HT1080 (cell line): ENCODE measurements around the gene LDLRAD4. TPM values are rescaled to one million over a fixed set of nuclear protein-coding genes. Genes with fewer than 3 reads are reported as not detected.

ENCODE experiments used
- DNase-seq: peaks from one replicate; pipeline ENCODE4 v3.0.0-alpha.2; 2015; ENCODE audit warnings: low read depth
- total RNA-seq: library from RNA; depleted of rRNA; stranded (reverse); fragments of >200 nt; shearing (Covaris generic); gene quantifications from 2 replicates; pipeline ENCODE4 v1.2.3, GENCODE V29; 2014

The LDLRAD4 gene
- total RNA-seq, 1 experiment from 2014 or later = not detected

DNA sequence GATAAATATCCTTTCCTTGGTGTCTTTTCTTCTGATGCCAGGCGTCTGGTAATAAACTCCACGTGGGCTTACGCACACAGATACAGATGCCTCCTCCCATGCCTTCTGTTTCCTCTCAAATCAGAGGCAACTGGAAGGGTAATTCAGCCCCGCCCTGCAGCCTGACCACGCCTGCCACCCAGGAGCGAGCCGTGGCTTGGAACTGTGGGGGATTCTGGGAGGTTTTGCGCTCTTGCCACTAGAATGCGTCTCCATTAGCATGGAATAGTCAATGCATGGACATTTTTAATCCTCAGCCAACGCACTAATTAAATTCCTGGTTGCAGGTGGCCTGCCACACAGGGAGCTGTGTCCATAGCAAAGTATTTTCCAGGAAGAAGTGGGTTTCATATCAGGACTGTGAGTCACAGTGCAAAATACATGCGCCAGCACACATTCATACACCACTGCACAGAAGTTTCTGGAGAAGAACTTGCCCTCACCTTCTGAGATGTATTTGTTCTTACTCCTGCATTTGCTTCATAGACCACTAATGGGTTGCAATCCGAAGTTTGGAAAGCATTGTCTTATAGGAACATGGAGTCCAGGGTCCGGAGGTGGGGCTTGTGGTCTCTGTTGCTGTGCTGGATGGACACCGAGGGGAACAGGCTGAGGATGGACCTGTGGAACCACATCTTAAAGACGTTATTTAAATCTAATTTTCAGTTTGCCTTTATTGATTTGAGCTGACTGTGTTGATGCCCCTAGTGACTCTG lies 151.4 kb downstream of the LDLRAD4 start:
- peak; percentile 19 for DNase-seq

DNA sequence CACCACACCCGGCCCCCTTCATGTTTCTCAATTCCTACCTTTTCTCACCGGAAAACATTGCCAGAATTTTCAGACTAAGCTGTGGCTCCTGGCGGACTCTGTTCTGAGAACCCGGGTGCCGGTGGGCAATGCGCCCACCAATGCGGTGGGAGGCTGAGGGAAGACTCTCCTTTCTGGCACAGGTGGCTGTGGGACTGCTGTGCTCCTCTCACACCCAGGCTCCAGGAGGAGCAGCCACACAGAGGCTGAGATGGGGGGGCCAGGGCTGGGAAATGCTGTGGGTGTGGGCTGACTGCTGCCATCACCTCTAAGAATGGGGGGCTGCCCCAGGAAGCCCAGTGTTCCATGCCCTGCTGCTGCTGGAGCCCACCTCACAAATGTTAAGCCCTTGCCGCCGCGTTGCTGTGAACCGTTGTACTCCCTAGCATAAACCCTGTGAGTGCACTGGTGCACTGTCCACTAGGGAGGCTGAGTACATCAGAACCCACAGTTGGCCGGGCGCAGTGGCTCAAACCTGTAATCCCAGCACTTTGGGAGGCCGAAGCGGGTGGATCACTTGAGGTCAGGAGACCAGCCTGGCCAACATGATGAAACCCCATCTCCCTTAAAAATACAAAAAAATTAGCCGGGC lies 152.6 kb downstream of the LDLRAD4 start:
- DNase-seq = no peak

GRCh38 chr18:13371689-13372418 lies 153.3 kb downstream of the LDLRAD4 start:
- DNase-seq = no peak

DNA sequence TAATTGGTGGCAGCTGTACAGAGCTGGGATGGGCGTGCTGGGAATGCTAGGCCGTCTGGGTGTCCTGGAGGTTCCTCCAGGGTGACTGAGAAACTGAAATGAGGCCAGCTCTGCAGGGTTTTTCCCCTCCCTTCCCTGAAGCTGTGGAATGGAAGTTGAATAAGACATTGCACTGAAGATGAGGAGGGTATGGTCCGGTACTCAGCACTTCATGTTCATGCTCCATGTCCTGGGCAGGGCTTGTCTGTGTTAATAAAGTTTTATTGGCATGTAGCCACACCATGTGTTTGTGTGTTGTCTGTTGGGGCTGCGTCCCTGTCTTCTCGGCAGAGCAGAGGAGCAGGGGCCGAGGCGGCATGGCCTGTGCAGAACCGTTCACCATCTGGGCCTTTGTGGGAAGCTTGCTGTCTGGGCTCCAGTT lies 154.0 kb downstream of the LDLRAD4 start:
- DNase-seq = no peak

GRCh38 chr18:13374096-13374467 lies 155.5 kb downstream of the LDLRAD4 start:
- no peak for DNase-seq

- DNase-seq = no peak
Observed at GRCh38 chr18:13374468-13375301, 156.1 kb downstream of the LDLRAD4 start.

GRCh38 chr18:13375302-13376255 lies 157.0 kb downstream of the LDLRAD4 start:
- DNase-seq = peak; percentile 89

DNA sequence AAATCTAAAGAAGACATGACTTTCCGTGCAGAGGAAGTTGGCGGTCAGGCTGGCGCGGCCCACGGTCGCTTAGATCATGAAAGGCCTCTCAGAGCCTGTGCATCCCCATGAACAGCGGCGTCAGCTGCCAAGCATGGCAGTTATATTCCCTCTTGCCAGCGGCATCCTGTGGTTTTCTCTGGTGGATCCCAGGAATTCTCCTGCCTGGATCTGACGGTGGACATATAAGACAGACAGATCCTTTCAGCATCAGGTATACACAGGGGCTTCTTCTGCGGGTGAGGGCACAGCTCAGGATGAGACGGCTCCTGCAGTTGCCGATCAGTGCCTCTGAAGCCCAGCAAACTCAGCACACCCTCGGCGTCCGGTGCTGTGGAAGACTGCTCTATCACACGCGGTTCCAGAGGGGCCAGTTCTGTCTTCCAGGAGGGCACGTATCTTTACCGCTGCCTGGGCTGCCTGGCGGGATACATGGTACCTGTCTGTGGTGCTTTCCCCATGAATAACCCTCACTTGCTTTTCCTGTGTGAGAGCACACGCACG lies 157.8 kb downstream of the LDLRAD4 start:
- no peak for DNase-seq

DNA sequence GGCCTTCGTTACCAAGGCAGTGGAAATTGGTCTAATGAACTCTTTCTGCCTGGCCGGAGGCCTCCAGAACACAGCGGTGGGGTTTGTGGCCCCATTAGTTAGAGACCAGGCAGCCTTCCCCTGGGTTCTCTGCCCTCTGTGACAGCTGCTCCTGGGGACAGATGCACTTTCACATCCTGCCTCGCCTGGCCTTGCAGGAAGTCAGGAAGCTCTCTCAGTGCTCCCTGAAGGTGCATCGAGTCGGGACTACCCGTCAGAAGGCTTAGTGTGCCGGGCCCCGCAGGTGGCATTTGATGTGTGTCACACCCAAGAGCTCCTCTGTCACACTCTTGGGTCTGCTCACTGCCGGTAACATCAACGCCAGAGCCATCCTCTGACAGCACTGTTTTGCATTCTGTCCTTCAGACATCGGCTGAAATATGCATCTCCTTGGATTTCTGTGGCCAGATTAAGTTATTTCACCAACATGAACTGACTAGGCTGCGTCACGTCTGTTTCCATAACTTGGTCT lies 158.3 kb downstream of the LDLRAD4 start:
- DNase-seq = no peak

DNA sequence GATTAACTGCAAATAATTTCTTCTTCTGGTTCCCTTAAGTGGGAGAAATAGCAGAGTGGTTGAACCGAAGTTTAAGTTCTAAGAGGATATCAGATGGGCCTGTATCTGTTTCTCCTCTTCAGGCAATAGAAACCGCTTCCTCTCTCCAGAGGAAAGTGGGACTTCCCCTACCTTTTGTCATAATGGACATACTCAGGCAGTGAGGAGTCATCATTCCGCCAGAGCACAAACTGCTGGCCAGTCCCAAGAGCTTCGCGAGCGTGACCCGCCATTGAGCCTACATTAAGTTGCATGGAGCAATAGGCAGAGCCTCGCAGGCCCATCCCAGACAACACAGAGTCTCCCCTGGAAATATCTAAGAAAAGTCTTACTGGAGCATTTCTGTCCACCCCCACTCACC lies 158.9 kb downstream of the LDLRAD4 start:
- peak; percentile 15 for DNase-seq

DNA sequence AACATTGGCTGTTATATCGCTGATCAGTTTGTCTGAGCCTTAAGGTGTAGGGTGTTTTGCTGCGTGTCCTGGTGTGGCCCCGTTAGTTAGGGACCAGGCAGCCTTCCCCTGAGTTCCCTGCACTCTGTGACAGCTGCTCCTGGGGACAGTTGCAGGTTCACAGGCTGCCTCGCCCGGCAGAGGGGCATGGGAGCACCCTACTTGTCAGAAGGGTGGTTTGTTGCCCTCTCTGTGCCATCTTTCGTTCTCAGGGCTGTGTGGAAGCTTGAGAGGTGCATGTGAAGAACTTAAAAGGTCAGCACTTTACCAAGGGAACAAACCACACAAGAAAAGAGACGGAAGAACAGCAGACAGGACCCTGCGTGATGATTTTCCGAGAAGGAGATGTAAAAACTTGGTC lies 159.6 kb downstream of the LDLRAD4 start:
- no peak for DNase-seq

DNA sequence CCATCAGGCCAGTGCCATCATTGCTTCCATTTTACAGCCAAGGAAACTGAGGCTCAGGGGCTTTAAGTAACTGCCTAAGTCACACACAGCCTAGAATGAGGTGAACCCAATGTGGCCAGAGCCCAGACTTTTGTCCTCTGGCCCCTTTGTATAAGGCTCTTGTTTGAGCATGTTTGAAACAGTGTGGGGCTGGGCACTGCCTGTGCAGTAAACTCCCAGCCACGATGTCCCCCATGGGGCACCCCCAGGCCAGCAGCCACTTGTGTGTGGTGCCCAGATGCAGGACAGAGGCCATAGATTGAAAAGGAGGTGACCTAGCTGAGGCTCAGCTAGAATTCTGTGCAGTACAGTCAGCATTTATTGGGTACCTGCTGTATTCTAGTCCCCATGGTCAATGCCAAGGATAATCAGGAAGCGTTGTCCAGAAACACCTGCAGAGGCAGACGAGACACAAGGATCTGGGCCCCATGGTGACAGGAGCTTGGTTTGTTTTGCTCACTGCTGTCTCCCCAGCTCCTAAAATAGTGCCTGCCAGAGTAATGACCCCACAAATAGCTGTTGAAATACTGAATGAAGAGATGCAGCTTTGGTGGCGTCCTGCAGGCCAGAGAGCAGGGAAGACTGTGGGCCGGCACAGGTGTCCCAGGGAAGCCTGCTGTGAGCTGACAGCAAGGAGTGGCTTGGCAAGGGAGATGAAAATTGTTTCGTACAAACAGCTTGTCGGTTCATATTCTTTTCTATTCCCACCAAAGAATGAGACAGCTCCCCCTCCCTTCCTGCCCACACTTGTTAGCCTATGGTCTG lies 160.7 kb downstream of the LDLRAD4 start:
- DNase-seq = no peak

GRCh38 chr18:13379930-13380690 lies 161.6 kb downstream of the LDLRAD4 start:
- no peak for DNase-seq

GRCh38 chr18:13380691-13381070 lies 162.1 kb downstream of the LDLRAD4 start:
- no peak for DNase-seq

- no peak for DNase-seq
Observed at GRCh38 chr18:13381331-13381730, 162.8 kb downstream of the LDLRAD4 start.

DNA sequence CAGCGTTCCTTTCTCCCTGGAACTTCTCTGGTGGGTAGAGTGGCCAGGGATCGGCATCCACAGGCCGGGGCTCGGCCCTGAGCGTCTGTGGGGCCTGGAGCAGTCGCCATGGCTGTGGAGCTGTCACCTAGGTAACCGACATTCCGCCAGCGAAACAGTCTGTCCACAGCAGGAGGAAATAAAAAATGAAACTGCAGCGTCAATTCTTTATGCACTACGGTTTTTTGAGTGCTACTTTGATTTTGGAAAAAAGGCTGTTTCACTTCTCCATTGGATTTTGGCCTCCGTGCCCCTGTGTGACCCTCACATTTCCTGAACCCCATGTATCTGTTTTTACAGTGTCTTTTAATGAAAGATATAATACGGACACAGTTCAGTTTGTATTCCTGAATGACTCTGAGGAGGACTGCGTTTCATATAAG lies 163.4 kb downstream of the LDLRAD4 start:
- no peak for DNase-seq

DNA sequence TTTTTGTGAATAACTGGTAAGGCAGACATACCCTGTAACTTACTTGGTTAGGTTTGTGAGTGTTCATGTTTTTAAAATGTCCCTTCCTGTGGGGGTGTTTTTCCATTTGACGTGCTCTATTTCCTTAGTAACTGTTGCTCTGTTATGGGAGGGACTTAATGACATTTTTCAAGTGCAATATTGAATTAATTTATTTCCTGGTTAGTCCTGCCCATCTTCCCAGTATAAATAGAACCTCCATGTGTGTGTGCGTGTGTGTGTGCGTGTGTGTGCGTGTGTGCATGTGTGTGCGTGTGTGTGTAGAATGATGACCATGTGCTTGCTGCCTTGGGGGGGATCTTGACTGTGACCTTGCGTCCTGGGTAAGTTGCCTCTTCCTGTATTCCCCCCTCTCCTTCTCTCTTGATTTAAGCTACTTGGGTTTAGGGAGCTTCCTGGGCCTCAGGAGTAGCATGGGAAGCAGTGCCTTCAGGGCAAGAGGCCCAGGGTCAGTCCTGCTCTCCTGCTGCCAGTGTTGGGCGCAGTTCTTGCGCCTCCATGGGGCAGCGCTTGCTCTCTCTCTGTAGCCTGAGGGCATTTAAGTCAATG lies 163.9 kb downstream of the LDLRAD4 start:
- no peak for DNase-seq
